ENCODE results near the gene CCL25. TPM values are rescaled to one million over a fixed set of nuclear protein-coding genes. Genes with fewer than 3 reads are reported as not detected.

The CCL25 gene
- total and polyA plus RNA-seq, 9 of the 15 experiments (the other 6 are each of a cell fraction or from before 2014, with no cell fraction given) = 0.15 TPM; not detected in 8

DNA sequence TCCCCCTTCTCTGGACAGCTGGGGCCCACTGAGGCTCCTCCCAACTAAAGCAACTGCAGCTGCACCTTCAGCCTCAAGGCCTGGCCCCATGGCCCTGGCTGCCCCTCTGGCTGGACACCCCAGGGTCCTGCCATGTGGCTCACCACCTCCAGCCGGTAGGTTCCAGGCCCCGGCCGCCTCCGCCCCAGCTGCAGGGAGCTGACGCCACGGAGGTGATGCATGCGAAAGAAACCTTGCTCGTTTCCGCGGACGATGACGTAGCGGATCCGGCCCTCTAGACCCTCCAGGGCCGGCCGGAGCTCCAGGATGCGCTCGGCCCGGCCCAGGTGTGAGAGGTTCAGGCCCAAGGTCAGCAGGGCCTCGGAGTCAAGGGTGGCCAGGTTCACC is 13.3 kb downstream of the CCL25 start:
- 71% methylated on average over 10 of the region's 20 CpGs for WGBS (ENCODE audit: insufficient coverage, low coverage, missing lambda C conversion rate)
- ChIA-PET POLR2A (interaction anchor here (1.1 to 1.6 kb wide), 4 partner anchors 9 to 121 kb away, joined by 3 to 5 read pairs (median 4); no protein-coding TSS in a partner anchor), CTCF (ENCODE audit: low intra/inter-chr PET ratio) (interaction anchor here (0.6 kb wide), 1 partner anchor 38 kb away, joined by 4 read pairs; no protein-coding TSS in a partner anchor)
- FAIRE-seq = no peak
- Histone ChIP-seq H3K79me2 (ENCODE audit: control insufficient read depth, insufficient read depth, low read length) (no peaks in the 10 kb centered on the region), H3K9me1 (ENCODE audit: control insufficient read depth, insufficient read depth, low read length) (no peaks in the 10 kb centered on the region), H4K20me1 (replicated peaks; ENCODE audit: control insufficient read depth, insufficient read depth, low read length) (no peaks in the 10 kb centered on the region), H3K36me3 (ENCODE audit: control insufficient read depth, insufficient read depth, low read length) (no peaks in the 10 kb centered on the region), H3K4me3 (no peak overlapping the region), H3K4me1 (replicated peaks in 1 of 2; ENCODE audit: control insufficient read depth in 2 of 2, insufficient read depth in 2 of 2, low read length in 2 of 2) (peaks cover 0 to 11% of the 10 kb centered on the region in 2 experiments; a peak in 2 of 5 replicates), H3K9ac (ENCODE audit: insufficient read depth in 1 of 2, low read depth in 2 of 2, low read length in 2 of 2) (peak overlapping the region in 1 of 2 experiments; percentile 71; a peak in 2 of 4 replicates), H3K27me3 (ENCODE audit: control insufficient read depth in 2 of 2, insufficient read depth in 2 of 2, low read length in 2 of 2) (peaks cover 0 to 5% of the 10 kb centered on the region in 2 experiments; a peak in 1 of 5 replicates), H2AFZ (ENCODE audit: low read depth, low read length) (no peak overlapping the region), H3K9me3 (replicated peaks; ENCODE audit: control insufficient read depth, insufficient read depth, low read depth, low read length) (peaks cover 15% of the 10 kb centered on the region), H3K27ac (ENCODE audit: extremely low read depth, low read depth, low read length) (no peak overlapping the region), H3K4me2 (ENCODE audit: insufficient read depth, low read length) (no peak overlapping the region)
- TF ChIP-seq, protein P1, sequence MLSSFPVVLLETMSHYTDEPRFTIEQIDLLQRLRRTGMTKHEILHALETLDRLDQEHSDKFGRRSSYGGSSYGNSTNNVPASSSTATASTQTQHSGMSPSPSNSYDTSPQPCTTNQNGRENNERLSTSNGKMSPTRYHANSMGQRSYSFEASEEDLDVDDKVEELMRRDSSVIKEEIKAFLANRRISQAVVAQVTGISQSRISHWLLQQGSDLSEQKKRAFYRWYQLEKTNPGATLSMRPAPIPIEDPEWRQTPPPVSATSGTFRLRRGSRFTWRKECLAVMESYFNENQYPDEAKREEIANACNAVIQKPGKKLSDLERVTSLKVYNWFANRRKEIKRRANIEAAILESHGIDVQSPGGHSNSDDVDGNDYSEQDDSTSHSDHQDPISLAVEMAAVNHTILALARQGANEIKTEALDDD (IDR thresholded peaks at IDR 0.05) = no peak
- TF ChIP-seq MYBL2 (IDR thresholded peaks at IDR 0.05; ENCODE audit: low read depth) = no peak
- TF ChIP-seq MYBL2 (CRISPR knock-in tag; IDR thresholded peaks at IDR 0.05; ENCODE audit: borderline replicate concordance) = no peak
- TF ChIP-seq FOXA1 (IDR thresholded peaks at IDR 0.05; ENCODE audit: borderline replicate concordance) = no peak
- no peak for TF ChIP-seq ZFP1 (CRISPR knock-in tag; IDR thresholded peaks at IDR 0.05)
- TF ChIP-seq PHB2 (IDR thresholded peaks at IDR 0.05; ENCODE audit: low read depth) = no peak
- TF ChIP-seq CEBPZ (IDR thresholded peaks at IDR 0.05; ENCODE audit: borderline replicate concordance, low read depth, low read length) = no peak
- no peak for TF ChIP-seq BACH1 (tag; IDR thresholded peaks at IDR 0.05)
- TF ChIP-seq TSC22D4 (tag; IDR thresholded peaks at IDR 0.05) = no peak
- no peak for TF ChIP-seq TCF15 (CRISPR knock-in tag; IDR thresholded peaks at IDR 0.05)
- TF ChIP-seq SREBF2 (CRISPR knock-in tag; IDR thresholded peaks at IDR 0.05) = no peak
- TF ChIP-seq, protein P2, sequence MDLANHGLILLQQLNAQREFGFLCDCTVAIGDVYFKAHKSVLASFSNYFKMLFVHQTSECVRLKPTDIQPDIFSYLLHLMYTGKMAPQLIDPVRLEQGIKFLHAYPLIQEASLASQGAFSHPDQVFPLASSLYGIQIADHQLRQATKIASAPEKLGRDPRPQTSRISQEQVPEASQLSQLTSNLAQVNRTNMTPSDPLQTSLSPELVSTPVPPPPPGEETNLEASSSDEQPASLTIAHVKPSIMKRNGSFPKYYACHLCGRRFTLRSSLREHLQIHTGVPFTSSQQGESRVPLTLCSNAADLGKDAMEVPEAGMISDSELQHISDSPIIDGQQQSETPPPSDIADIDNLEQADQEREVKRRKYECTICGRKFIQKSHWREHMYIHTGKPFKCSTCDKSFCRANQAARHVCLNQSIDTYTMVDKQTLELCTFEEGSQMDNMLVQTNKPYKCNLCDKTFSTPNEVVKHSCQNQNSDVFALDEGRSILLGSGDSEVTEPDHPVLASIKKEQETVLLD (IDR thresholded peaks at IDR 0.05) = no peak
- TF ChIP-seq HIVEP1 (CRISPR knock-in tag; IDR thresholded peaks at IDR 0.05) = no peak
- no peak for TF ChIP-seq ZNF217 (CRISPR knock-in tag; IDR thresholded peaks at IDR 0.05)
- no peak for TF ChIP-seq GTF2E2 (tag; IDR thresholded peaks at IDR 0.05)
- TF ChIP-seq TAF15 (IDR thresholded peaks at IDR 0.05; ENCODE audit: low read depth, low read length) = no peak
- intact Hi-C loops (cut with micrococcal nuclease) (loop anchor here (10.0 kb wide), 1 partner anchor 121 kb away; the partner anchor contains the start of gene TIMM44), in situ Hi-C loops (cut with MboI) (no loop called here)
- no peak for DNase-seq (ENCODE audit: extremely low read depth in 1 of 4, low spot score in 3 of 4)
- no peak for ATAC-seq
- no TSS peak for BruUV-seq (replicated peaks)
